C4-2B (cell line): Measurements from ENCODE around the gene ASB3.

Experiments
- CTCF ChIP-seq: fragments of 450-650 bp; conservative IDR thresholded peaks from 2 replicates; pipeline ENCODE4 v1.5.1; 2017; ENCODE audit warnings: mild to moderate bottlenecking
- ZFX ChIP-seq: fragments of 450-650 bp; IDR thresholded peaks from 2 replicates; pipeline ENCODE4 v1.6.1; 2017

- no peak for TF ChIP-seq CTCF
- TF ChIP-seq ZFX = no peak
These were observed 156.6 kb downstream of the ASB3 start for GRCh38 chr2:53630026-53630606.
